ENCODE results near the gene SPOCK1.

GRCh38 chr5:137533963-137534362 is 34.8 kb upstream of the SPOCK1 start:
- TF ChIP-seq MYC (IDR thresholded peaks at IDR 0.05; ENCODE audit: low read depth, low read length) (no peak), CTCF (IDR thresholded peaks at IDR 0.05; ENCODE audit: extremely low read depth in 1 of 2, insufficient read depth in 1 of 2, low read depth in 1 of 2, low read length in 2 of 2) (no peak), EZH2 (IDR thresholded peaks at IDR 0.05; ENCODE audit: borderline replicate concordance, low read depth, low read length, severe bottlenecking) (no peak)

All from endothelial cell of umbilical vein (primary cell).